CD8-positive, alpha-beta memory T cell (primary cell): Measurements from ENCODE around the gene PLCG2. TPM values are rescaled to one million over a fixed set of nuclear protein-coding genes. Genes with fewer than 3 reads are reported as not detected.
A peak's percentile ranks its signal among the peaks of the same experiment; 100 is the strongest.

Experiments
- CTCF ChIA-PET: fragments of 350-600 bp; sonication (Branson Sonifier 250); formaldehyde crosslinking; loops from one replicate; lab custom pipeline; 2021; ENCODE audit warnings: antibody characterized with exemption; lab: Charles Lee
- POLR2A ChIA-PET: fragments of 350-600 bp; sonication (Branson Sonifier 250); formaldehyde crosslinking; loops from one replicate; lab custom pipeline; 2021; ENCODE audit warnings: antibody characterized with exemption; lab: Charles Lee
- DNase-seq, 5 donors: peaks; one replicate each; pipeline versions ENCODE4 v3.0.0 to v3.0.0-alpha.2; 2020 to 2022; ENCODE audit warnings: mixed read lengths in 1 of 5
- H3K27ac ChIP-seq: one replicate; pipeline ENCODE4 v1.7.0; 2013; ENCODE audit warnings: low read depth, mild to moderate bottlenecking, low read length, moderate library complexity
- H3K27me3 ChIP-seq: 2 replicates; pipeline ENCODE4 v1.7.0; 2013; ENCODE audit warnings: low read length, mild to moderate bottlenecking; ENCODE audit not compliant: insufficient read depth, poor library complexity, severe bottlenecking
- H3K36me3 ChIP-seq: 2 replicates; pipeline ENCODE4 v1.7.0; 2013; ENCODE audit warnings: mild to moderate bottlenecking, low read length, moderate library complexity; ENCODE audit not compliant: insufficient read depth
- H3K4me1 ChIP-seq: 2 replicates; pipeline ENCODE4 v1.7.0; 2013; ENCODE audit warnings: mild to moderate bottlenecking, low read length, moderate library complexity; ENCODE audit not compliant: insufficient read depth
- H3K4me3 ChIP-seq: 2 replicates; pipeline ENCODE4 v1.7.0; 2013; ENCODE audit warnings: mild to moderate bottlenecking, low read length
- H3K9me3 ChIP-seq: 2 replicates; pipeline ENCODE4 v1.7.0; 2013; ENCODE audit warnings: mild to moderate bottlenecking, low read length
- H3K27ac Mint-ChIP-seq, 8 donors: one replicate each; pipeline ENCODE4 v1.8.0; 2020 to 2021; ENCODE audit warnings: mixed read lengths in 8 of 8, mild to moderate bottlenecking in 6 of 8, inconsistent platforms in 3 of 8, moderate library complexity in 3 of 8
- H3K27me3 Mint-ChIP-seq, 2 donors: one replicate each; pipeline ENCODE4 v1.8.0; 2020 to 2021; ENCODE audit warnings: mixed read lengths in 2 of 2, mild to moderate bottlenecking in 1 of 2, moderate library complexity in 1 of 2
- H3K36me3 Mint-ChIP-seq, 3 donors: one replicate each; pipeline ENCODE4 v1.8.0; 2020 to 2021; ENCODE audit warnings: mixed read lengths in 3 of 3, inconsistent platforms in 1 of 3, mild to moderate bottlenecking in 1 of 3
- H3K4me1 Mint-ChIP-seq, 3 donors: one replicate each; pipeline ENCODE4 v1.8.0; 2020 to 2021; ENCODE audit warnings: mixed read lengths in 3 of 3, inconsistent platforms in 1 of 3, mild to moderate bottlenecking in 1 of 3
- H3K4me3 Mint-ChIP-seq, 7 donors: one replicate each; pipeline ENCODE4 v1.8.0; 2020 to 2021; ENCODE audit warnings: mixed read lengths in 7 of 7, mild to moderate bottlenecking in 6 of 7, moderate library complexity in 4 of 7, inconsistent platforms in 2 of 7
- H3K9me3 Mint-ChIP-seq, 5 donors: one replicate each; pipeline ENCODE4 v1.8.0; 2020 to 2022; ENCODE audit warnings: mixed read lengths in 5 of 5, mild to moderate bottlenecking in 3 of 5, moderate library complexity in 2 of 5, inconsistent platforms in 1 of 5
- polyA plus RNA-seq: library from polyadenylated mRNA; unstranded; fragments of 300-500 nt; fragmentation: Illumina TruSeq; gene quantifications from one replicate; pipeline ENCODE4 v1.2.3, GENCODE V29; 2021
- total RNA-seq, 2 experiments: library from RNA; stranded (reverse); gene quantifications; one replicate each; pipeline ENCODE4 v1.2.3, GENCODE V29; 2021

Gene PLCG2
- total RNA-seq, result 10 to 100 TPM; 14.2 to 16.2 TPM
- 5.4 TPM for polyA plus RNA-seq

DNA sequence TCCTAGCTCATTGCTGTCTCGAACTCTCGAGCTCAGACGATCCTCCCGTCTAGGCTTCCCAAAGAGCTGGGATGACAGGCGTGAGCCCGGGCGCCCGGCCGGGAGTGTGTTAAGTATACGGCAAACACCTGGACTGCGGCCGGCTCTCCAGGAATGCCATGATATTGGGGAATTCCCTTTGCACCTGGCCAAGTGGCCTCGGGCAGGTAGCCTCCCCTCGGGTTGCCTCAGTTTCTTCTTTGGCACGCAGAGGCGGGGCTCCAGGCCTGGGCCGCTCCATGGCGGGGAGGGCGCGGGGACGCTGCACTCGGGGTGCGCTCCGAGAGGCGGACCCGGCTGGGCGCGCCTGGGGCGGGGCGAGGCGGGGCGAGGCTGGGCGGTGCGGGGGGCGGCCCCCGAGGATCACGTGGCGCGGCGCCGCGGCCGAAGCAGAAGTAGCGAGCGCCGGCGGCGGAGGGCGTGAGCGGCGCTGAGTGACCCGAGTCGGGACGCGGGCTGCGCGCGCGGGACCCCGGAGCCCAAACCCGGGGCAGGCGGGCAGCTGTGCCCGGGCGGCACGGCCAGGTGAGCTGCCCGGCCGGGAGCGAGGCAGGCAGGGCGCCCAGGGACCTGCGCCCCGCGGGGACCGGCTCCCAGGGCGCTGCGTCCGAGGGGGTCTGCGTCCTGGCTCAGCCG is at the start of gene PLCG2:
PLCG2 (plus strand) TSS at position 431 of the 675 bp plus-strand sequence. CDS start 6,699 bp downstream, outside the sequence.
- H3K9me3 Mint-ChIP-seq, result no peaks in the 10 kb centered on the region
- H3K27me3 ChIP-seq, result no peaks in the 10 kb centered on the region
- H3K27me3 Mint-ChIP-seq, result peaks cover 6 to 8% of the 10 kb centered on the region in 2 donors
- H3K9me3 ChIP-seq, result no peaks in the 10 kb centered on the region
- peak within 1 kb of the TSS; percentile 58 for H3K4me3 ChIP-seq
- peak within 1 kb of the TSS; percentile 86 to 94 (median 91) for H3K4me3 Mint-ChIP-seq
- peak; percentile 31 to 81 (median 70) for DNase-seq
- no peak within 1 kb of the TSS for H3K27ac ChIP-seq
- H3K4me1 Mint-ChIP-seq, result peaks cover 13 to 34% (median 23%) of the 10 kb centered on the region in 3 donors
- peaks cover 4% of the 10 kb centered on the region for H3K4me1 ChIP-seq
- ChIA-PET POLR2A (interaction anchor here (1.3 kb wide), 1 partner anchor 20 kb away, joined by 3 read pairs; no protein-coding TSS in a partner anchor), CTCF (interaction anchor here (0.9 to 3.1 kb wide), 6 partner anchors 13 to 108 kb away, joined by 3 to 13 read pairs (median 5); no protein-coding TSS in a partner anchor)
- peak within 1 kb of the TSS in 7 of 8 donors; percentile 58 to 87 (median 70) for H3K27ac Mint-ChIP-seq
- H3K36me3 Mint-ChIP-seq, result peaks cover 0 to 7% (median 0%) of the 10 kb centered on the region in 3 donors
- no peaks in the 10 kb centered on the region for H3K36me3 ChIP-seq

DNA sequence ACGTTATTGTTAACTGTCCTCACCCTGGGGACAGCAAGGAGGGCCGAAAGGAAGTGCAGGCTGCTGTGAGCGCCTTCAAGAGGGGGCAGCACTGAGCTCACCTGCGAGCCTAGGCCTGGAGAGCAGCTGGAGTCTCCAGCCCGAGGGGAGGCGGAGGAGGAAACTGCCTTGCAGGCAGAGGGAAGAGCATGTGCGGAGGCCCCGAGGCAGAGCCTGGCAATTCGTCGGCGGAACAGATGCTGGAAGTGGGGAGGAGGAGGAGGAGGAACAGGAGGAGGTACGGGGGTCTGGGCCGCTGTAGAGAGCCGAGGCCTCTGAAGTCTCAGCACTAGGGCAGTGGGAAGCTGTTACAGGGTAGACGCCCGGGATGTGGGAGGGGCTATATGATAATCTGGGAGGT is 49.6 kb upstream of the PLCG2 start:
- no peak for DNase-seq

DNA sequence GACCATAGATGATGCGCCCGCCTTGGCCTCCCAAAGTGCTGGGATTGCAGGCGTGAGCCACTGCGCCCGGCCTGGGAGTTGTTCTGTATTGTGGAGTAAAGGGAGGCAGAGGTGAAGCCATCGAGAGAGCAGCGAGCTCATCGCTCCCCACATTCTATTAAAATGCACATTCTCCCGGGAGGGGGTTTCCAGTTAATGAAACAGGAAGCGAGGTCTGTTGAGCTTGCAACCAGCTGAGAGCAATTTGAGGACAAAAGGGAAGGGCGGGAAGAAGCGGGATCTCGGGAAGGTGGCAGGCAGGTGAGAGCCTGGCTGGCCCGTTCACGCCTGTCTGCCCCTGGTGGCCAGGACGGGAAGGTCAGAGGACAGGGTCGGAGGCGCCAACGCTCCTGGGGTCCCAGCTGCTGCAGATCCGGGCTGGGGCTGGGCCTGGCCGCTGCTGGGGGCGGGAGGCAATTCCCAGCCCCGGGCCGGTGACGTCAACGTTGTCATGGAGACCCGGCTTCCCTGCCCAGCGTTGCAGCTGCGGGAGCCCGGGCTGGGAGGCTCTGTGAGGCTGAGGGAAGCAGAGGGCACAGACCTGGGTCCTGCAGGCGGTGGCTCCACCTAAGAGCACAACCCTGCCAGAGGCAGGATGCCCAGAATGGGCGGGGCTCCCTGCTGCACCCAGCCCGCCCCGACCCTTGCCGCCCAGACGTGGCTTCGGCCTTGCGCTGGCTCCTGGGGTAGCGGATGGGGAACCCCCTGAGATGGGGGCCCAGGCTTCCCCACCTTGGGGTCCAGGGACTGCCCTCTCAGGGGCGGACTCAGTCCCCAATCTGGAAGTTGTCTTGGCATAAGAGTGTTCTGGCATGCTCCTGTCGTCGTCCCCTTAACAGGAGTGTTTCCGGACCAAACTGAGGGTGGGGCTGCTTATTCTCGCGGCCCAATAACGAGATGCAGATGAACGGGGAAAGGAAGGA is 48.7 kb upstream of the PLCG2 start:
- Mint-ChIP-seq H3K9me3 (no peaks in the 10 kb centered on the region), H3K36me3 (no peaks in the 10 kb centered on the region), H3K4me3 (peak overlapping the region; percentile 81 to 91 (median 86)), H3K4me1 (peaks cover 13 to 17% (median 16%) of the 10 kb centered on the region in 3 donors), H3K27ac (peak overlapping the region; percentile 70 to 96 (median 88)), H3K27me3 (peaks cover 0 to 4% of the 10 kb centered on the region in 2 donors)
- CTCF ChIA-PET, result interaction anchor here (0.8 to 3.0 kb wide), 25 partner anchors 9 to 469 kb away, joined by 3 to 17 read pairs (median 3); no protein-coding TSS in a partner anchor
- Histone ChIP-seq H3K4me1 (peaks cover 15% of the 10 kb centered on the region), H3K27ac (peak overlapping the region; percentile 6), H3K27me3 (no peaks in the 10 kb centered on the region), H3K9me3 (no peaks in the 10 kb centered on the region), H3K4me3 (peak overlapping the region; percentile 55), H3K36me3 (no peaks in the 10 kb centered on the region)
- DNase-seq, result peak; percentile 42 to 77 (median 53)
- POLR2A ChIA-PET, result interaction anchor here (0.8 kb wide), 1 partner anchor 16 kb away, joined by 3 read pairs; no protein-coding TSS in a partner anchor

More for the DNA sequence above, 49.6 kb upstream of the PLCG2 start:
- POLR2A ChIA-PET, result interaction anchor here (0.8 kb wide), 1 partner anchor 15 kb away, joined by 3 read pairs; no protein-coding TSS in a partner anchor
- Mint-ChIP-seq H3K4me1 (peaks cover 13 to 17% (median 16%) of the 10 kb centered on the region in 3 donors), H3K27me3 (peaks cover 0 to 4% of the 10 kb centered on the region in 2 donors), H3K4me3 (peak overlapping the region; percentile 29 to 78 (median 59)), H3K27ac (peak overlapping the region in 4 of 8 donors; percentile 36 to 74 (median 50)), H3K9me3 (no peaks in the 10 kb centered on the region), H3K36me3 (no peaks in the 10 kb centered on the region)
- CTCF ChIA-PET, result interaction anchor here (0.9 to 3.0 kb wide), 21 partner anchors 8 to 362 kb away, joined by 3 to 17 read pairs (median 4); no protein-coding TSS in a partner anchor
- no peaks in the 10 kb centered on the region for H3K27me3 ChIP-seq
- H3K27ac ChIP-seq, result no peak overlapping the region
- no peak overlapping the region for H3K4me3 ChIP-seq
- peaks cover 15% of the 10 kb centered on the region for H3K4me1 ChIP-seq
- no peaks in the 10 kb centered on the region for H3K36me3 ChIP-seq
- no peaks in the 10 kb centered on the region for H3K9me3 ChIP-seq

DNA sequence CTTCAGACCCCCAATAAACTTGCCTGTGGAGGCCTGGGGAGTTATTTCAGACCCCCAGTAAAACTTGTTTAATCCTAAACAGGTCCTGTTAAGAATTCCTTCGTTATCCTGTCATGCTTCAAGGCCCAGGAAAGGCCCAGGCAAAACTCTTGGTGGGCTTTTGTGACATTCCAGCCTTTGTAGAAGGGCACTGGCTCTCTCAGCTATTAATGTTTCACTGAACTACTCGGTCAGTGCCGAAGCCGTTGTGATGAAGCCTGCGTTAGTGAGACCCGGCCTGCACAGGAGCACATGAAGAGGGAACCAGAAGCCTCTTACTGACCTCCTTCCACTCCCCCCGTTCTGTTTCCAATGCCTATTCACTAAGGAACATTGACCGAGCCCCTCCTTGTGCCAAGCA is 47.4 kb upstream of the PLCG2 start:
- peaks cover 0 to 4% of the 10 kb centered on the region in 2 donors for H3K27me3 Mint-ChIP-seq
- POLR2A ChIA-PET, result no interaction called here
- no peaks in the 10 kb centered on the region for H3K36me3 Mint-ChIP-seq
- H3K4me1 ChIP-seq, result peaks cover 15% of the 10 kb centered on the region
- DNase-seq, result no peak
- H3K4me3 ChIP-seq, result no peak overlapping the region
- H3K9me3 Mint-ChIP-seq, result no peaks in the 10 kb centered on the region
- peak overlapping the region in 1 of 8 donors; percentile 47 for H3K27ac Mint-ChIP-seq
- CTCF ChIA-PET, result interaction anchor here (1.2 to 2.9 kb wide), 3 partner anchors 13 to 365 kb away, joined by 3 to 17 read pairs (median 14); no protein-coding TSS in a partner anchor
- peak overlapping the region in 2 of 7 donors; percentile 5 to 23 for H3K4me3 Mint-ChIP-seq
- H3K27ac ChIP-seq, result no peak overlapping the region
- peaks cover 13 to 17% (median 16%) of the 10 kb centered on the region in 3 donors for H3K4me1 Mint-ChIP-seq
- H3K36me3 ChIP-seq, result no peaks in the 10 kb centered on the region
- H3K27me3 ChIP-seq, result no peaks in the 10 kb centered on the region
- no peaks in the 10 kb centered on the region for H3K9me3 ChIP-seq

DNA sequence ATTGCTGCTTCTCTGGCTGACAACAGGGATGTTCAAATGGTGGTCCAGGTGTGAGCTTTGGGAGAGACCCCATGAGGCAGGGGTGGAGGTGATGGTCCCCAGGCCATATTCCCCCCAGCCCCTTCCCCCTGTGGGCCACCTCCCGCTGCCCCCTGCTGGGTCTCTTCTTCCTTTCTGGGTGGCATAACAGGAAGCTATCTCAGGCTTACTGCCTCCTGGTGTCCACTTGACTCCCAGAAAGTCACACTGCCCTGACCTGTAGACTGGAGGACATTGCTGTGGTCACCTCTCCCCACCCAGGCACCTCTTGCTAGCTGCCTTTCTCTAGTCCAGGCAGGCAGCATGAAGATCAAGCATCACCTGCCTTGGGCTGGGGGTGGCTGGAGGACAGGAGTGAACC is 46.4 kb upstream of the PLCG2 start:
- CTCF ChIA-PET, result interaction anchor here (0.9 kb wide), 1 partner anchor 366 kb away, joined by 4 read pairs; no protein-coding TSS in a partner anchor
- POLR2A ChIA-PET, result no interaction called here
- Histone ChIP-seq H3K36me3 (no peaks in the 10 kb centered on the region), H3K27ac (no peak overlapping the region), H3K27me3 (no peaks in the 10 kb centered on the region), H3K9me3 (no peaks in the 10 kb centered on the region), H3K4me3 (no peak overlapping the region), H3K4me1 (peaks cover 17% of the 10 kb centered on the region)
- Mint-ChIP-seq H3K9me3 (no peaks in the 10 kb centered on the region), H3K27ac (no peak overlapping the region), H3K4me3 (no peak overlapping the region), H3K27me3 (peaks cover 0 to 4% of the 10 kb centered on the region in 2 donors), H3K36me3 (no peaks in the 10 kb centered on the region), H3K4me1 (peaks cover 13 to 17% (median 16%) of the 10 kb centered on the region in 3 donors)
- DNase-seq, result no peak

DNA sequence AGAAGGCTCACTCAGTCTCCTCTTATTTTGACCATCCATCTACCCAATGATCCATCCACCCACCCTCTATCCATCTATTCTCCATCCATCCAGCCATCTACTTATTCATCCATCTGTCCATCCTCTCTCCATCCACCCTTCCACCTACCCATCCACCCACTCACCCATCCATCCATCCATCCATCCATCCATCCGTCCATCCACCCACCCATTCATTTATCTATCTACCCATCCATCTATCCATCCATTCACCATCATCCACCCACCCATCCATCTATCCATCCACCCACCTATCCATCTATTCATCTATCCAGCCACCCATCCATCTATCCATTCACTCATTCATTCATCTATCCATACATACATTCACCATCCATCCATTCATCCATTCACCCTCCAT is 45.8 kb upstream of the PLCG2 start:
- no peaks in the 10 kb centered on the region for H3K9me3 ChIP-seq
- H3K4me1 ChIP-seq, result peaks cover 23% of the 10 kb centered on the region
- H3K4me1 Mint-ChIP-seq, result peaks cover 17 to 23% (median 22%) of the 10 kb centered on the region in 3 donors
- POLR2A ChIA-PET, result no interaction called here
- H3K4me3 ChIP-seq, result no peak overlapping the region
- H3K4me3 Mint-ChIP-seq, result no peak overlapping the region
- H3K27me3 ChIP-seq, result no peaks in the 10 kb centered on the region
- CTCF ChIA-PET, result interaction anchor here (0.9 to 1.1 kb wide), 2 partner anchors 352 to 367 kb away, joined by 3 to 4 read pairs; no protein-coding TSS in a partner anchor
- no peak for DNase-seq
- no peak overlapping the region for H3K27ac ChIP-seq
- peaks cover 0 to 4% of the 10 kb centered on the region in 2 donors for H3K27me3 Mint-ChIP-seq
- H3K36me3 Mint-ChIP-seq, result no peaks in the 10 kb centered on the region
- H3K27ac Mint-ChIP-seq, result peak overlapping the region in 2 of 8 donors; percentile 15 to 76
- H3K36me3 ChIP-seq, result no peaks in the 10 kb centered on the region
- H3K9me3 Mint-ChIP-seq, result no peaks in the 10 kb centered on the region

DNA sequence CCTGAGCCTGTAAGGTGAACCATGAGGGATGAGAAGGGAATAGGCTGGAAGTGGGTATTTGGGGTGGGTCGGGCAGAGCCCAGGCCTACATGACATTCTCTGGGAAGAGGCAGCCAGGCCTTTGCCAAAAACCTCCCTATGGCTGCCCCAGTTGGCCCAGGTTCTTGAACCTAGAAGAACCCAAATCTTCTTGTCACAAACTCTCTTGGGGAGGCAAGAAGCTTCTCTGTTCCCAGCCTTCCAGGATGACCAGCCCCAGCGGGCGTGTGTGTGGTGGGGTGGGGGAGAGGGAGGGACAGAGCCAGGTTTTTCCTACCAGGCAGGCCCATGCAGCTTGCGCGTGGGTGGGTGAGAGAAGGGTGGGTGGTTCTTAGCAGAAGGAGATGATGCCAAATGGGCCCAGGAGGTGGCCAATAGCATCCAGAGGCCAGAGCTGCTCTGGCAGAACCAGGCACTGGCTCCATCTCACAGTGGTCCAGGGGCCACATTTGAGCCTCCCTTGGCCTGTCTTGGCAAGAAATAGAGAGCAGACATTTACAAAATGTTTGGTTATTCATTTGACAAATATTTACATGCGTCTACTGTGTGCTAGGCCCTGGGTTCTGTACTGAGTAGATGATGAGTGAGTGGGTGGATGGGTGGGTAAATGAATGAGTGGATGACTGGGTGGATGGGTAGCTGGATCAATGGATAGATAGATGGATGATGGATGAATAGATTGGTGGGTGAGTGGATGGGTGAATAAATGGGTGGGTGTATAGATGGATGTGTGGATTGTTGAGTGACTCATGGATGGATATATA is 44.3 kb upstream of the PLCG2 start:
- H3K36me3 ChIP-seq, result no peaks in the 10 kb centered on the region
- H3K4me3 ChIP-seq, result no peak overlapping the region
- Mint-ChIP-seq H3K4me1 (peaks cover 12 to 17% (median 17%) of the 10 kb centered on the region in 3 donors), H3K27ac (peak overlapping the region in 3 of 8 donors; percentile 2 to 80 (median 38)), H3K9me3 (no peaks in the 10 kb centered on the region), H3K4me3 (no peak overlapping the region), H3K27me3 (peaks cover 0 to 4% of the 10 kb centered on the region in 2 donors), H3K36me3 (no peaks in the 10 kb centered on the region)
- POLR2A ChIA-PET, result no interaction called here
- H3K27ac ChIP-seq, result no peak overlapping the region
- H3K27me3 ChIP-seq, result no peaks in the 10 kb centered on the region
- CTCF ChIA-PET, result interaction anchor here (1.3 to 3.9 kb wide), 4 partner anchors 10 to 369 kb away, joined by 5 to 17 read pairs (median 9); no protein-coding TSS in a partner anchor
- H3K4me1 ChIP-seq, result peaks cover 23% of the 10 kb centered on the region
- no peaks in the 10 kb centered on the region for H3K9me3 ChIP-seq
- DNase-seq, result no peak
